B cell (primary cell): Measurements from ENCODE around the gene NTNG1. TPM values are rescaled to one million over a fixed set of nuclear protein-coding genes. Genes with fewer than 3 reads are reported as not detected.

Experiments used
- ATAC-seq: fragments of 200-7000 bp; cut with Tn5 transposase; one replicate; pipeline ENCODE4 v1.10.0; 2021; ENCODE audit warnings: low read depth, mild to moderate bottlenecking, moderate number of reproducible peaks, moderate library complexity
- CTCF ChIA-PET: fragments of 350-600 bp; sonication (Branson Sonifier 250); formaldehyde crosslinking; loops from one replicate; lab custom pipeline; 2021; ENCODE audit warnings: antibody characterized with exemption, inconsistent platforms; lab: Charles Lee
- POLR2A ChIA-PET: fragments of 350-600 bp; sonication (Branson Sonifier 250); formaldehyde crosslinking; loops from one replicate; lab custom pipeline; 2021; ENCODE audit warnings: antibody characterized with exemption; lab: Charles Lee
- DNase-seq: peaks from one replicate; pipeline ENCODE4 v3.0.0; 2013
- H2AFZ ChIP-seq: 2 replicates; pipeline ENCODE4 v1.6.1; 2012; ENCODE audit warnings: mild to moderate bottlenecking, low read depth, low read length; ENCODE audit not compliant: insufficient read depth, poor library complexity, severe bottlenecking
- H3K27ac ChIP-seq, 2 donors: 1 replicate in 1 of 2; 2 replicates in 1 of 2; pipeline ENCODE4 v1.5.1; 2012 to 2013; ENCODE audit warnings: low read length in 2 of 2, mild to moderate bottlenecking in 2 of 2, moderate library complexity in 1 of 2
- H3K27me3 ChIP-seq, 4 experiments: fragments of 200-600 bp in 1 of 4; sonication (generic) in 1 of 4; replicated peaks in 1 of 4; 1 replicate in 2 of 4; 2 replicates in 2 of 4; pipeline versions ENCODE4 v1.6.1 to v1.7.0; 2013 to 2016; ENCODE audit warnings: low read length in 3 of 4, mild to moderate bottlenecking in 2 of 4, mixed read lengths in 1 of 4, moderate library complexity in 1 of 4; ENCODE audit not compliant: insufficient read depth in 4 of 4, control insufficient read depth in 3 of 4; ENCODE audit errors: control extremely low read depth in 1 of 4
- H3K36me3 ChIP-seq, 2 experiments: replicated peaks in 1 of 2; 1 replicate in 1 of 2; 2 replicates in 1 of 2; pipeline versions ENCODE4 v1.6.1 to v1.7.1; 2013; ENCODE audit warnings: low read length in 1 of 2; ENCODE audit not compliant: insufficient read depth in 2 of 2, control insufficient read depth in 1 of 2; ENCODE audit errors: control extremely low read depth in 1 of 2, extremely low read depth in 1 of 2
- H3K4me1 ChIP-seq, 2 donors: fragments of 200-600 bp in 1 of 2; sonication (generic) in 1 of 2; 1 replicate in 1 of 2; 2 replicates in 1 of 2; pipeline versions ENCODE4 v1.5.1 to v1.6.1; 2013 to 2017; ENCODE audit warnings: low read length in 2 of 2; ENCODE audit not compliant: control insufficient read depth in 2 of 2, insufficient read depth in 2 of 2
- H3K4me2 ChIP-seq: replicated peaks from 2 replicates; pipeline ENCODE3; 2012; ENCODE audit warnings: mild to moderate bottlenecking, low read depth, low read length; ENCODE audit not compliant: poor library complexity, severe bottlenecking
- H3K4me3 ChIP-seq, 5 experiments: fragments of 200-600 bp in 1 of 5; sonication (generic) in 1 of 5; 1 replicate in 3 of 5; 2 replicates in 2 of 5; pipeline versions ENCODE4 v1.5.1 to v1.7.0; 2011 to 2016; ENCODE audit warnings: low read length in 4 of 5, mild to moderate bottlenecking in 4 of 5, low read depth in 2 of 5, control low read depth in 1 of 5, moderate library complexity in 1 of 5; ENCODE audit not compliant: insufficient read depth in 1 of 5; ENCODE audit errors: control extremely low read depth in 1 of 5, extremely low read depth in 1 of 5
- H3K79me2 ChIP-seq: fragments of 200-600 bp; sonication (generic); one replicate; pipeline ENCODE4 v1.6.0; 2016; ENCODE audit warnings: low read length; ENCODE audit not compliant: control insufficient read depth, insufficient read depth
- H3K9ac ChIP-seq: fragments of 200-600 bp; sonication (generic); 2 replicates; pipeline ENCODE4 v1.6.1; 2017; ENCODE audit warnings: mild to moderate bottlenecking, low read length, moderate library complexity
- H3K9me3 ChIP-seq, 3 donors: one replicate each; pipeline versions ENCODE4 v1.6.1 to v1.7.1; 2013; ENCODE audit warnings: low read length in 2 of 3; ENCODE audit not compliant: control insufficient read depth in 2 of 3, insufficient read depth in 1 of 3; ENCODE audit errors: control extremely low read depth in 1 of 3
- H4K20me1 ChIP-seq: 2 replicates; pipeline ENCODE4 v1.6.0; 2012; ENCODE audit warnings: mild to moderate bottlenecking, low read length; ENCODE audit not compliant: insufficient read depth, control insufficient read depth, poor library complexity, severe bottlenecking
- H3K27ac Mint-ChIP-seq: one replicate; pipeline ENCODE4 v1.8.0; 2021; ENCODE audit warnings: mixed read lengths
- H3K27me3 Mint-ChIP-seq: one replicate; pipeline ENCODE4 v1.8.0; 2021; ENCODE audit warnings: mixed read lengths
- H3K4me1 Mint-ChIP-seq: one replicate; pipeline ENCODE4 v1.8.0; 2021; ENCODE audit warnings: mixed read lengths
- H3K4me3 Mint-ChIP-seq: one replicate; pipeline ENCODE4 v1.8.0; 2021; ENCODE audit warnings: mixed read lengths
- H3K9me3 Mint-ChIP-seq: one replicate; pipeline ENCODE4 v1.8.0; 2022; ENCODE audit warnings: mixed read lengths; ENCODE audit not compliant: insufficient read depth
- EZH2 ChIP-seq: IDR thresholded peaks from 2 replicates; pipeline ENCODE4 v1.6.1; 2012; ENCODE audit warnings: borderline replicate concordance, low read depth, mild to moderate bottlenecking, moderate library complexity, low read length; ENCODE audit not compliant: insufficient read depth, poor library complexity, severe bottlenecking
- WGBS: methylation state at CpG from one replicate; pipeline ENCODE4 v1.1.5; 2013; ENCODE audit warnings: missing lambda C conversion rate; ENCODE audit not compliant: insufficient coverage; 5-methylcytosine and 5-hydroxymethylcytosine counted together
- intact Hi-C: fragments of 100-400 bp; cut with micrococcal nuclease; formaldehyde crosslinking; loops from one replicate; pipeline ENCODE4 v1.10.0; 2022
- polyA plus RNA-seq: library from polyadenylated mRNA; depleted of rRNA; stranded (reverse); fragments of >200 nt; gene quantifications from 2 replicates; pipeline ENCODE4 v1.2.3, GENCODE V29; 2012
- total RNA-seq, 2 donors: library from RNA; stranded (reverse); fragments of 120-200 nt in 1 of 2; gene quantifications; 1 replicate in 1 of 2; 2 replicates in 1 of 2; pipeline versions ENCODE4 v1.2.3 to v1.2.4, GENCODE V29; 2013 to 2022
- TF ChIP-seq, protein P1 (sequence below): fragments of 200-600 bp; IDR thresholded peaks from one replicate; pipeline ENCODE4 v1.8.0; 2022; ENCODE audit warnings: antibody characterized with exemption, mild to moderate bottlenecking

Gene NTNG1
- total and polyA plus RNA-seq, 2 donors (not counting 1 experiment from before 2014, with no cell fraction given) = 2.8 to 3.7 TPM

DNA sequence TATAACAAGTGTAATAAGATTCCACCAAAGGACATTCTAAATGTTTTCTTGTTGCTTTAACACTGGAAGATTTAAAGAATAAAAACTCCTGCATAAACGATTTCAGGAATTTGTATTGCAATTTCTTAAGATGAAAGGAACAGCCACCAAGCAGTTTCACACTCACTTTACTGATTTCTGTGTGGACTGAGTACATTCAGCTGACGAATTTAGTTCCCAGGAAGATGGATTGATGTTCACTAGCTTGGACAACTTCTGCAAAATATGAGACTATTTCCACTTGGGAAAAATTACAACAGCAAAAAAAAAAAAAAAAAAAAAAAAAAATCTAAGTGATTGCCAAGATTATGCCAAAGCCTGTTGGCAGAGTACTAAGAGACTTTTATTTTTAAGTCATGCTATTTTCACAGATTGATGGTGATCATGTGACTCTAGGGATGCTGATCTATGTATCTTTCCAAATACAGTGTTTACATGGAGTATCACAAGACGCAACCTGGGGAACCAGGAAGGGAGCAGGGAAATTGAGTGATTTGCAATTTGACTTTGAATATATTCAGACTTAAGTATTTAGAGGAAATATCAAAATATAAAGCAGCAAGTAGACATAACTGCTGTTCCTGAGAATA, 341.0 kb downstream of the NTNG1 start:
- TF ChIP-seq EZH2 = no peak
- TF ChIP-seq, protein P1, sequence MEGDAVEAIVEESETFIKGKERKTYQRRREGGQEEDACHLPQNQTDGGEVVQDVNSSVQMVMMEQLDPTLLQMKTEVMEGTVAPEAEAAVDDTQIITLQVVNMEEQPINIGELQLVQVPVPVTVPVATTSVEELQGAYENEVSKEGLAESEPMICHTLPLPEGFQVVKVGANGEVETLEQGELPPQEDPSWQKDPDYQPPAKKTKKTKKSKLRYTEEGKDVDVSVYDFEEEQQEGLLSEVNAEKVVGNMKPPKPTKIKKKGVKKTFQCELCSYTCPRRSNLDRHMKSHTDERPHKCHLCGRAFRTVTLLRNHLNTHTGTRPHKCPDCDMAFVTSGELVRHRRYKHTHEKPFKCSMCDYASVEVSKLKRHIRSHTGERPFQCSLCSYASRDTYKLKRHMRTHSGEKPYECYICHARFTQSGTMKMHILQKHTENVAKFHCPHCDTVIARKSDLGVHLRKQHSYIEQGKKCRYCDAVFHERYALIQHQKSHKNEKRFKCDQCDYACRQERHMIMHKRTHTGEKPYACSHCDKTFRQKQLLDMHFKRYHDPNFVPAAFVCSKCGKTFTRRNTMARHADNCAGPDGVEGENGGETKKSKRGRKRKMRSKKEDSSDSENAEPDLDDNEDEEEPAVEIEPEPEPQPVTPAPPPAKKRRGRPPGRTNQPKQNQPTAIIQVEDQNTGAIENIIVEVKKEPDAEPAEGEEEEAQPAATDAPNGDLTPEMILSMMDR = no peak
- Mint-ChIP-seq H3K9me3 (no peaks in the 10 kb centered on the region), H3K27me3 (no peaks in the 10 kb centered on the region), H3K4me3 (no peak overlapping the region), H3K4me1 (peaks cover 12% of the 10 kb centered on the region), H3K27ac (no peak overlapping the region)
- Histone ChIP-seq H3K36me3 (no peaks in the 10 kb centered on the region), H4K20me1 (no peaks in the 10 kb centered on the region), H3K27ac (no peak overlapping the region), H3K79me2 (no peaks in the 10 kb centered on the region), H2AFZ (no peak overlapping the region), H3K4me3 (no peak overlapping the region), H3K9ac (no peak overlapping the region), H3K4me2 (no peak overlapping the region), H3K9me3 (no peaks in the 10 kb centered on the region), H3K4me1 (peaks cover 8 to 12% of the 10 kb centered on the region in 2 donors), H3K27me3 (peaks cover 0 to 3% (median 0%) of the 10 kb centered on the region in 4 experiments)
- ChIA-PET POLR2A (no interaction called here), CTCF (interaction anchor here (6.4 kb wide), 1 partner anchor 50 kb away, joined by 63 read pairs; no protein-coding TSS in a partner anchor)
- DNase-seq (no peak), ATAC-seq (no peak)
- intact Hi-C loops = loop anchor here (2.0 kb wide), 1 partner anchor 31 kb away; no protein-coding TSS in a partner anchor
- no CpG with 5 or more reads among the region's 3 CpGs for WGBS

DNA sequence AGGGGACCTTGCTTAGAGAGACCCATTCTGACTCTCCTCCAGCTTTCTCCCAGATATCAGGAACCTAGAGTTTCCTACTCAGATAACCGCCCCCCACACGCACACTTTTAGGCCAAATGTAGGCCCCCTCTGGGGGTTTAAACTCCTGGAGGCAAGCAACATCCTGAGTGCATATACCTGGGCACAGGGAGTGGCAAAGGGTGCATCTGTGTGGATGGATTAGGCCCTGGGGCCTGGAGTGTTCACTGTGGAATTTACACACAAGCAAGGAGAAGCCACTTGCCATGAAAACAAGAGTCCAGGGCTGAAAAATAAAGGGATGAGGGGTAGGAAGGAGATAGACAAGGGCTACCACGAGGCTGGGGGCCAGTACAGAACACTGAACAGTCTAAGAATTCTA, 343.1 kb downstream of the NTNG1 start:
- POLR2A ChIA-PET = no interaction called here
- Histone ChIP-seq H3K79me2 (no peaks in the 10 kb centered on the region), H3K27me3 (peaks cover 0 to 3% (median 0%) of the 10 kb centered on the region in 4 experiments), H3K4me3 (no peak overlapping the region), H4K20me1 (no peaks in the 10 kb centered on the region), H3K36me3 (no peaks in the 10 kb centered on the region), H2AFZ (no peak overlapping the region), H3K27ac (no peak overlapping the region), H3K4me2 (no peak overlapping the region), H3K9me3 (no peaks in the 10 kb centered on the region), H3K9ac (no peak overlapping the region), H3K4me1 (peaks cover 8 to 12% of the 10 kb centered on the region in 2 donors)
- no peak overlapping the region for H3K4me3 Mint-ChIP-seq
- peaks cover 12% of the 10 kb centered on the region for H3K4me1 Mint-ChIP-seq
- CTCF ChIA-PET = interaction anchor here (1.4 kb wide), 1 partner anchor 54 kb away, joined by 4 read pairs; no protein-coding TSS in a partner anchor
- TF ChIP-seq, protein P1 = no peak
- no peak overlapping the region for H3K27ac Mint-ChIP-seq
- no peaks in the 10 kb centered on the region for H3K27me3 Mint-ChIP-seq
- intact Hi-C loops = no loop called here
- no peaks in the 10 kb centered on the region for H3K9me3 Mint-ChIP-seq
- ATAC-seq (no peak), DNase-seq (no peak)
- 100% methylated on average over 1 of the region's 3 CpGs for WGBS
